HG03159 (cell line): ENCODE data around the gene TMEM214.
"Not testable (repeated sequence)": the region's sequence is repeated elsewhere in the genome, so short reads cannot be mapped to it uniquely, and the experiment has no call there.

ENCODE experiments used
- ATAC-seq: cut with Tn5 transposase; IDR thresholded peaks from one replicate; pipeline ENCODE4 v1.9.1; 2021; ENCODE audit warnings: mild to moderate bottlenecking, moderate library complexity; ENCODE audit not compliant: unreplicated experiment

TMEM214 gene

DNA sequence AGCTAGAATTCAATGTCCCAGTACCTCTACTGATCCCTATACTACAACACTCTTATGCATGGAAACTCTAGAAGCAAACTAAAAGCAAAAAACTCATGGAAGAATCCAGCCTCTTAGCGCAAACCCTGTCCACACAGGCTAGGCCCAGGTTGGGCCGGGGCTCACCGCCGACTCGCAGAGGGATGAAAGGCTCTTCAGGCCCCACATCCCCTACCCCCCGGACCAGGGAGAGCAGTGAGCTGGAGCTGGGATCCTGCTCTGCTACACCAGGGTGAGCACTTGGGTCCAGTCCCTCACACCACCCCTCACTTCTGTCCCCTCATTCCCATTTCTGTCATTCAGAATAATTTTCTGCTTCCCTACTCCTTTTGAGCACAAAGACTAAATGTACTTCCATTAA, 36.7 kb downstream of the TMEM214 start:
- ATAC-seq: no peak

DNA sequence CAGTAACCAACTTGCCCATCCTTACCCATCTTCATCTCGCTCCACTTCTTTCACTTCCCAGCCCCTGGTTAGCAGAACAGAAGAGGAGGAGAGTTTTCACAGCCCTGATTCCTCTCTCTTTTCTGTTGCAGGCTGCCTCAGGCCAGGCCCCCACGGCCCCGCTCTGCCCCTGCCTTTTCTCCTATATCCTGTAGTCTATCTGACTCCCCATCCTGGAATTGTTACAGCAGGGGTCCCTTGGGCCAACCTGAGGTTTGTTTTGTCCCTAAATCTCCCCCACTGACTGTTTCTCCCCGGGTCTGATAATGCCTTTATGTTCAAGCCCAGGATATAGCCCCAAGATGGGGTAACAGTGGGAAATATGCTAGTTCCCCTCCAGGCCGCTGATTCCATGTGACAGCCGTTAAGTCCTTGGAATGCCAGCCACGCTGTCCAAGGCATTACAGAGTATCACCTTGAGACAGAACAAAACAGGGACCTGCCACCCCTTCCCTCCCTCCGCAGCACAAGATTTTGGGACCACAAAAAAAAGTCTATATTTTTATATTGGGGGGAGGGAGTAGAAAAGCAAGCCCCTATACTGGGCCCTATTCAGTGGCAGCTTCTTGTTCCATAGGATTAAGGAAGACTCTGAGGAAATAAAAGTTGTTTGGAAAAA, 37.3 kb downstream of the TMEM214 start:
- ATAC-seq: no peak

DNA sequence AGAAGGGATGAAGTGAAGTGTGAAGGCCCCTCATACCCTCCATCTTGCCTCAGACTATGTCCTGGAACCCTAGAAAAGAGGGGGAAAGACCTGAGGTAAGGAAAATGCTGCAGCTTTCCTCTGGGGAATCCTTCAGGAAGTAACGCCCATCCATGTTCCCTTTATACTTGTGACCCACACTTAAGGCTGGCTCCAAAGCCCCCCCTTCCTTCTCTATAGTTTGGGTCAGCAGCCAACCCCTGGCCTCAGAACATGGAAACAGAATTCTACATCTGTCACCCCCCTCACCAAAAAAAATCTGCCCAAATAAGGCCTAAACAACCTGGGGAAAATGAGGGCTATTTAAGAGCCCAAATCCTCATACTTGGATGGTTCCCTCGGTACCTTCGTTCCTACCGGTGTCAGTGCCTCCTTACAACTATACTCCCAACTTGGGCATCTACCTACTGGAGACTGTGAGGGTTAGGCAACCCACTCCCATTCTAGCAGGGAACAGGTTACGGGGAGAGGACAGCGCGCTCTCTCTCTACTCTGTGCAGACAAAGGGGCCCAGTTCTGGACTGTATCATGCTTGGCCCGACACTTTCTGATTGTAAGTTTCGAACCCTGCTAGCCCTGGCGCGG, 38.0 kb downstream of the TMEM214 start:
- ATAC-seq: no peak

DNA sequence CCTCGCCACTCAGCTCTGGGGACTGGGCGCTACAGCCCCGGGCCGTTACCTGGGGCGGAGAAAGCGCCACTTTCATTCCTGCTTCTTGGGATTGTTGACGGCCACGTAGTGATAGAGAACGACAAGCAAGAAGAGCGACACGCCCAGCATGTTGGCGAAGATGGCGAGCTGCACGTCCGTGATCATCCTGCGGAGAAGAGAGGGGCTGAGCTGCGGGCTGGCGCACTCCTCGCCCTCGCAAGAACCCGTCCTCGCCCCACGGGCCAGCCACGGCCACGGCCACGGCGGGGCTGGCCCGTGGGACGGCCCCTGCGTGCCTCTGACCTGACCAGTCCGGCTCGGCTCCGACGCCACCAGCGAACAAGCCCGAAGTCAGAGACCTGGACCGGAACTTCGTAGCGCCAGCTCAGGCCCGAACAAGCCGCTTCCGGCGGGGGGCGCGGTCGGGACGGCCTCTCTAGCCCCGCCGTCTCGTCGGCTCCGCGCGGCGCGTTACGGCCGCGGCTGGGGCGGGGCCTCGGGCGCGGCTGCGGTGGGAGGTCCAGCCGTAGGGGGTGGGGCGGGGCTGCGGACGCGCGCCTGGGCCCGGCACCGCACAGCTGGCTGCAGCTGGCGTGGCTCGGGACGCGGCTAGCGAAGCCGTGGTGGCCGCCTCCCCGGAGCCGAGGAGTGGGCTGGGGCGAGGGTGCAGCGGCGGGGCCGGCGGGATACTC, 38.7 kb downstream of the TMEM214 start, which contains the start of gene OST4:
Gene OST4 (minus strand): TSS at position 378 of the 713 bp plus-strand sequence.
- peak; percentile 82 for ATAC-seq

DNA sequence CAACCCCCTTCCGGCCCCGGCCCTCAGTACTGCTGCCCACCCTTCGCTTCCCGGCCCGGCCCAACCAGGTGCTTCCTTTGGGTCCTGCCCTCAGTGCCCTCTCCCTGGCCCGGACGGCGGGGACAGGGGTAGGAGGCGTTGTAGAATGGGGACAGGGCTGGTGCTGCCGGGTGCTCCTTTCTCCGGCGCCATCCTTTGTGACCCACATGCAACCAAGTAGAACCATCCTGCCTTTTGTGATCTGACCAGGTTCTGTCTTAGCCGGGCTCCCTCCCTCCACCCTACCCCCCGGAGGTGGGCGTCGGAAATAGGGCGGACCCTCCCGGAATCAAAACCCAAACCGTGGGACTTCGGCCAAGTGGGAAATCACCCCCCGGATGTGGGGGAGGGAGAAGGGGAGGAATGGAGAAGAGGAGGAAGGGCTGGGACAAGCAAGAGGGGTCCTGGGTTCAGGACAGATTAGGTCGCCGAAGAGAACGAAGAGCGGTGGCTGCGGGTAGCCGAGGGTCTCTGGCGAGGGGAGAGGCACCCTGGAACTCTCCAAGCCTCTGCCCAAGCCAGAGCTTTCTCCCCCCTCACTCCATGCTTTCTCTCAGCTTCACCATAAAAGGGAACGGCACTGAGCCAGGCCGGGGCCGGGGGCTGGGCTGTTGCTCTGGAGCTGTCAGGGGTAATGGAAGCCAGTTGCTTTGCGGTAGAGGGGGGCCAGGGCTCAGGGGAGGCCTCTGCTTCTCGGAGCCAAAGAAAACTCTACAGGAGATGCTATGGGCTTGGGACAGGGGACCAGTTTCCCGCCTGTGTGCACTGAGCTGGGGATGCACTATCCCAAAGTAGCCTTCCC, 39.4 kb downstream of the TMEM214 start:
- ATAC-seq: peak; percentile 24

DNA sequence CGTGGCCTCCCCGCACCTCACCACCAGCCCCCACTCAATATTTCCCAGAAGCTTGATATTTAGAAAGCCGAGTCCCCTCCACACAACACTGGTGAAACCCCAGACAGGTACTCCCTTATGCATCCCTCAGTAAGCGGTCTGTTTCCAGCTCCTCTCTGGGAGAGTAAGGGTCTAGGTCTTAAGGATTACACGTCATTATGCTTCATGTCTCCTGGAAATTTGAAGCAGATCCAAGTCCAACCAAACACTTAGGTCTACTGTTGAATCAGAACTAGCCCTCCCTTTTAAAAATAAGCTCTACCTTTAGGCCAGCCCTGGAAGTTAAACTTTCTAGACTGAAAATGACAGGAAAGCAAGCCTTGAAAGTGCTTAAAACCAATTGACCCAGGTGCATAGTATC, 40.2 kb downstream of the TMEM214 start:
- ATAC-seq: no peak

DNA sequence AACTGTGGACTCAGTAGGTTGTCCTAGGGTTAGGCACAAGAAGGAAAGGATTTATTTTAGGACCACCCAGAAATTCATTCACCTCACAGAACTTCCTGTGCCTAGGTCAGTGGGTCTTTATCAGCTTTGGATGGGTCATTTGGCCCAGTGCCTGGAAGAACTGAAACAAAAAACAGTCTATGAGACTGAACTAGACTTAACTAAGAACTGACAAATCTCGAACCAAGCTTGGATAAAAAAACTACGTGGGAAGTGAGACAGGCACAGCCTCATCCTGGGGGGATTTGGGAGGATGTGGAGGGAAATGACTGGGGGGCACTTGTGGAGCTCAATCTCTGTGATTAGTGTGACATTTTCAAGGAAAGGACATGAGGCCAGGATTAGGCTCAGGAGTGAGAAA, 41.0 kb downstream of the TMEM214 start:
- ATAC-seq: no peak

DNA sequence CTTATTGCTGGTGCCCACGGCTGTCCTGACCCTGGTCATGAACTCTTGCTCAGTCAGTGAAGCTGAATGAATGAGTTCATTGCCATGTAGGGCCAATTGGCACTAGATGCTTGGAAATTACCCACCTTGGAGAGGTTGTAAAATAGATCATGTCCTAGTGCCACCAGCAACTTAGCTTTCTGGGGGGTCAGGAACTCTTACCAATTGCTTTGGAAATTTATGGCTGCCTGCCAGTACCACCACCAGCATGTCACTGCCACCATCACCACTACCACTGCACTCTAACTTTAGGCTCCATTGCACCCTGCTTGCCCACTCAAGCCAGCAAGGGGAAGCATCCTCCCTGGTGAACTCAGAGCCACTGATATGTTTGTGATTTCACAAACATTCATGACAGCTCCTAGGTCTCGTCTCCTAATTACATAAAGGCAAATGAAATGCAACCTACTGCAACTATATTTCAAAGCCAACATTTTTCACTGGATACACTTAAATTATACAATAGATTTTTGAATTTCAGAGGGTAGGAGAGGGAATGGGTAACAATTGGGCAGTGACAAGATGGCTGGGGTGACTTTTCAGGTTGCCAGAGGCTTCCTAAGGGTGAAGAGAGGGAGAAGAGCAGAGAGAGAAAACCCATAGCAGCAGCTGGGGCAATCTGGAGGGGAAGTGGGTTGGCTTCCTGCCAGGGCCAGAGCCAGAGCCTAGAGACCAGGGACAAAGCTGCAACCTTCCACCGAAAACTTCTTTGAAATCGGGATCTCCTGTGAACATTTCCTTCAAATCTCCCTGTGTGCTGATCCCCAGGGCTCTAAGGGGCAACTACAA, 42.2 kb downstream of the TMEM214 start:
- no peak for ATAC-seq

DNA sequence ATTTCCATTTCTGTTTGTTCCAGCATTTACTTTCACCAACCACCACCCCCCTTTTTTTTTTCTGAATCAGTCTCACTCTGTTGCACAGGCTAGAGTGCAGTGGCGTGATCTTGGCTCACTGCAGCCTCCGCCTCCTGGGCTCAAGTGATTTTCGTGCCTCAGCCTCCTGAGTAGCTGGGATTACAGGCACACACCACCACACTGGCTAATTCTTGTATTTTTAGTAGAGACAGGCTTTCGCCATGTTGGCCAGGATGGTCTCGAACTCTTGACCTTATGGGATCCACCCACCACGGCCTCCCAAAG, 42.8 kb downstream of the TMEM214 start:
- ATAC-seq: not testable (repeated sequence)

DNA sequence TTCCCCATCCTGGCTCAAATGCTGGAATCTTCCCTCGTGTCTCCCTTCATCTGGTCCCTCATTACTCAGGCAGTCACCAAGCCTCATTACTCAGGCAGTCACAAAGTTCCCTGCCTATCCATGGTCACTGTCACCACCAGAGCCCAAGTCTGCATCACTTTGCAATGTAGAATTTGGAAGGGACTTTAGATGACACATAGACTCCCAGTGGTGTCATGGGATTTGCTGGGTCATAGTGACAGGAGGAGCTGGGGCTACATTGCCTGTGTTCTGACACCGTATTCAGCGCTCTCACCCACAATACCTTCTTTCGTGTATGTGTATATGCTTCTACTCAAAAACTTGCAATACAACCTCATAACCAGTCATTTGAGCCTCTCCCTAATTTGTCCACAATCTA, 43.6 kb downstream of the TMEM214 start:
- ATAC-seq: no peak

DNA sequence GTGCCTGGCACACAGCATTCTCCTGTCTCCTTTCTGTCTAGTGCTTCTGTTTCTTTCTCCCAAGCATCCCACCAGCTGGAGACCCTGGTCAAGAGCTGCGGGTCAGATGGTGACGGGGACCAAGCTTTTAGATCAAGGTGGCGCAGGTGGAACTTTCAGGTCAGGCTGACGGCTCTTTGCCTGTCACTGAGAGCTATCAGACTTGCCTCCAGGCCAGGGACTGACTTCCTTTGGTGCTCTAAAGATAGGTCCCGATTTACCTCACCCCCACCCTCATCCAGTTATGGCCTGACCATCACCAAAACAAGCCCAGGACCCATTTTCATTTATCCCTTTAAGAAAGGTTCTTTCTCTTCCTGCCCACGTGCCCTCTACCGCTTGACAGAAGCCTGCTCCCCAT, 44.5 kb downstream of the TMEM214 start:
- no peak for ATAC-seq

DNA sequence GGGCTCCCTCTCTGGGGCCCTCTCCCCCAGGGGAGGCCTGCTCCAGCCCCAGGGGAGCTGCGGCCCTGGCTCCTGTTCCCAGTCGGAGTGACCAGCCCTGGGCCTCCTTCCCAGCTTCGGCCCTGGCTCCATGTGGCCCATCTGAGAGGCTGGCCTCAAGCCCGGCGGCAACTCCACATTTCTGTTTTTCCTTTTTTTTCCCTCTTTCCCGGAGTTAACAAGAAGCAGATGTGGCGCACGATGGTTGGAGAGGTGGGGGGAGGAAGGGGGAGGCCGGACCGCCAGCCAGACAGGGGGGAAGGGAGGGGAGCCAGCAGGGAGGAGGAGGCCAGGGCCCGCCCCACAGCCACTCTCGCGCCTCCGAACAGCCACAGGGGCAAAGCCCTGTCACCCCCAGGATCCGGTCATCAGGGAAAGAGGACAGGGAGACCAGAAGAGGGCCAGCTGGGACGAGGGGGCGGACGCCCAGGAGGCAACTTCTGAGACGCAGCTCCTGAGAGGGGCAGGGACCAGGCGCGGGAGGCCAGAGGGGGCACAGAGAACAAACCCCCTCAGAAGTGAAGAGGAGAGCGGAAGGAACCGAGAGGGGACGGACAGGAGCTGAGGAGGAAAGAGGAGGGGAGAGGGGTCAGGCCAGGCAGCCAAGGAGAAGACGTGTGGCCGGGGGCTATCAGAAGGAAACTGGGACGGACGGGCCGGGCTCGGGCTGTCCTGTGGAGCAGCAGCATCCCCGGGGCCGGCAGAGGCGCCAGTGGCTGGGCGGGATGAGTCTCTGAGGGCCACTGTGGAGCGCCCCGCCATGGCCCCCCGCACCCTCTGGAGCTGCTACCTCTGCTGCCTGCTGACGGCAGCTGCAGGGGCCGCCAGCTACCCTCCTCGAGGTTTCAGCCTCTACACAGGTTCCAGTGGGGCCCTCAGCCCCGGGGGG, 45.8 kb downstream of the TMEM214 start, which contains the start of gene EMILIN1:
Gene EMILIN1 (plus strand): TSS at position 349 of the 928 bp plus-strand sequence. CDS start 451 bp downstream, at position 800.
- ATAC-seq: no peak

DNA sequence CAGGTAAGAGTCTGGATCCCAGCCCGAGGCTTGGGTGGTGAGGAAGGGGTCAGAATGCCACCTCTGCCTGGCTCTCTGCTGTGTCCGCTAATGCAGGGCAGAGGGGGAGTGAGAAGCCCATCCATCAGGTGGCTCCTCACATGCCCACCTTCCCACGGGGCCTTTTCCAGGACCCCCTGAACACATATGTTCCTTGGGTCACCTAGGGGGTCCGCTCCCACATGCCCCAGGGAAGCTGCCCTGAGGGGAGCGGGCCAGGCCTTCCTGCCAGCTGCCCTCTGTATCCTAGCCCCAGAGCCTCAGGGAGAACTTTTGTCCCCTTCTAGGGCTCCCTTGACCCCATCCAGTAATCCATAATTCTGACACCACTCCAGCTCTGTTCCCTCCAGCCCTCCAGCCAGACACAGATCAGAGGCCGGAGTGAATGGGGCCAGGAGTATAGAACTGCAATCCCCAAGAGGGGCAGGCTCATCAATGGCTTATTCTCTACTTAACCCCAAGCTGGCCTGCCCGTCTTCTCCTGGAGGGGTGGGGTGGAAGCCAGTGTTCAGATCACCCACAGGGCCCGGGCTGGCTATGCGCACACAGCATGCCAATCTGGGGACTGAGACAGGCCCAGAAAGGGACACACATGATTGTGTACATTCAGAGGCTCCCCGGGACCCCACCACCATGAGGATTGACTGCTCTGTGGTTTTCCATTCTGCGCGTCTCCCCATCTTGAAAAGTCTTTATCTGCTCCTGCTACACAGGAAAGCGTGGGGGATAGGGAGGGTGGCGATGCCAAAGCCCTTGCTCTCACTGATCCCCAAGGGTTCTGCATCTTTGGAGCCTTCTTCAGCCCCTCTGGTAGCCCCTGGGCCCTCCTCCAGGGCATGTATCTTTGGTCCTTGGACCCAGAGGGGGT, 46.7 kb downstream of the TMEM214 start:
- ATAC-seq: no peak

DNA sequence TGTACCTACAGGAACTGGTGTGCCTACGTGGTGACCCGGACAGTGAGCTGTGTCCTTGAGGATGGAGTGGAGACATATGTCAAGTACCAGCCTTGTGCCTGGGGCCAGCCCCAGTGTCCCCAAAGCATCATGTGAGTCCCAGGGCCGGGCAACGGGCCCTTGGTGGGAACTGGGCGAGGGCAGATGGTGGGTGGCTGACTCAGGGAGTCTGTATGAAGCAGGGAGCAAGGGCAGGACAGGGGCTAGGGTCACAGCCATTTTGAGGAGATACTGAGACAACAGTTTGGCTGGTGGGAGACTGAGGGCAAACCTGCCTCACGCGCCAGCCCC, 47.3 kb downstream of the TMEM214 start:
- ATAC-seq: no peak

DNA sequence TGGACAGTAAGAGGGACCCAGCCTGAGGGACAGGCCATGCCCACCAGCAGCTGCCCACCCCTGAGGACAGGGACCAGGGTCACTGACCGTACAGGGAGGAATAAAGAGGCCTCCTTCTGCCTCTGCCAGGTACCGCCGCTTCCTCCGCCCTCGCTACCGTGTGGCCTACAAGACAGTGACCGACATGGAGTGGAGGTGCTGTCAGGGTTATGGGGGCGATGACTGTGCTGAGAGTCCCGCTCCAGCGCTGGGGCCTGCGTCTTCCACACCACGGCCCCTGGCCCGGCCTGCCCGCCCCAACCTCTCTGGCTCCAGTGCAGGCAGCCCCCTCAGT, 47.8 kb downstream of the TMEM214 start:
- no peak for ATAC-seq

DNA sequence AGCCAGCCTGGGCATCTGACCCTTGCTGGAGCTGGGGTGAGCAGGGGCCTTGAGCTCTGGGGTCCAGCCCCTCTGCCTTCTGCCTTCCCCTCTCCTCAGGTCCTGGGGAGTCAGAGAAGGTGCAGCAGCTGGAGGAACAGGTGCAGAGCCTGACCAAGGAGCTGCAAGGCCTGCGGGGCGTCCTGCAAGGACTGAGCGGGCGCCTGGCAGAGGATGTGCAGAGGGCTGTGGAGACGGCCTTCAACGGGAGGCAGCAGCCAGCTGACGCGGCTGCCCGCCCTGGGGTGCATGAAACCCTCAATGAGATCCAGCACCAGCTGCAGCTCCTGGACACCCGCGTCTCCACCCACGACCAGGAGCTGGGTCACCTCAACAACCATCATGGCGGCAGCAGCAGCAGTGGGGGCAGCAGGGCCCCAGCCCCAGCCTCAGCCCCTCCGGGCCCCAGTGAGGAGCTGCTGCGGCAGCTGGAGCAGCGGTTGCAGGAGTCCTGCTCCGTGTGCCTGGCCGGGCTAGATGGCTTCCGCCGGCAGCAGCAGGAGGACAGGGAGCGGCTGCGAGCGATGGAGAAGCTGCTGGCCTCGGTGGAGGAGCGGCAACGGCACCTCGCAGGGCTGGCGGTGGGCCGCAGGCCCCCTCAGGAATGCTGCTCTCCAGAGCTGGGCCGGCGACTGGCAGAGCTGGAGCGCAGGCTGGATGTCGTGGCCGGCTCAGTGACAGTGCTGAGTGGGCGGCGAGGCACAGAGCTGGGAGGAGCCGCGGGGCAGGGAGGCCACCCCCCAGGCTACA, 49.4 kb downstream of the TMEM214 start:
- ATAC-seq: no peak

DNA sequence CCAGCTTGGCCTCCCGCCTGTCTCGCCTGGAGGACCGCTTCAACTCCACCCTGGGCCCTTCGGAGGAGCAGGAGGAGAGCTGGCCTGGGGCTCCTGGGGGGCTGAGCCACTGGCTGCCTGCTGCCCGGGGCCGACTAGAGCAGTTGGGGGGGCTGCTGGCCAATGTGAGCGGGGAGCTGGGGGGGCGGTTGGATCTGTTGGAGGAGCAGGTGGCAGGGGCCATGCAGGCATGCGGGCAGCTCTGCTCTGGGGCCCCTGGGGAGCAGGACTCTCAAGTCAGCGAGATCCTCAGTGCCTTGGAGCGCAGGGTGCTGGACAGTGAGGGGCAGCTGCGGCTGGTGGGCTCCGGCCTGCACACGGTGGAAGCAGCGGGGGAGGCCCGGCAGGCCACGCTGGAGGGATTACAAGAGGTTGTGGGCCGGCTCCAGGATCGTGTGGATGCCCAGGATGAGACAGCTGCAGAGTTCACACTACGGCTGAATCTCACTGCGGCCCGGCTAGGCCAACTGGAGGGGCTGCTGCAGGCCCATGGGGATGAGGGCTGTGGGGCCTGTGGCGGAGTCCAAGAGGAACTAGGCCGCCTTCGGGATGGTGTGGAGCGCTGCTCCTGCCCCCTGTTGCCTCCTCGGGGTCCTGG, 50.1 kb downstream of the TMEM214 start:
- no peak for ATAC-seq
